GM19463 (cell line): ENCODE data around the gene ZNF710.

Experiments
- ATAC-seq: cut with Tn5 transposase; IDR thresholded peaks from one replicate; pipeline ENCODE4 v1.9.1; 2021; ENCODE audit warnings: mild to moderate bottlenecking, moderate library complexity; ENCODE audit not compliant: unreplicated experiment

Gene ZNF710

DNA sequence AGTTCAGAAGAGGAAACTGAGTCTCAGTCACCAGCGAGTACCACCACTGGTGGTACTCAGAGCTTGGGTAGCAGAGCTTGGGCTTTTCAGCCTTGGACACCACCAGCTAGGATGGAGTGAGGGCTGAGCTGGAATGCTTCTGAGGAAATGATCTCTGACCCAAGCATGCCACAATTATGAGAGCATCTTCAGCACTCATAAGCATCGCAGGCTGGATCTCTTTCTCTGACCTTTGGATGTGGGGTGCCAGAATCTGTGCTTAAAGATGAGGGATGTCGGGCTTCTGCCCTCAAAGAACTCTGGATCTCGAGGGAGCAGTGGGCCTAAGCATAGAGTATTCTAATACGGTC, 36.4 kb downstream of the ZNF710 start:
- no peak for ATAC-seq

- ATAC-seq, result peak; percentile 74
Measured at GRCh38 chr15:90037961-90038631, 37.0 kb downstream of the ZNF710 start.

GRCh38 chr15:90038632-90039095, 37.5 kb downstream of the ZNF710 start:
- no peak for ATAC-seq

GRCh38 chr15:90039996-90040395, 38.9 kb downstream of the ZNF710 start:
- no peak for ATAC-seq

DNA sequence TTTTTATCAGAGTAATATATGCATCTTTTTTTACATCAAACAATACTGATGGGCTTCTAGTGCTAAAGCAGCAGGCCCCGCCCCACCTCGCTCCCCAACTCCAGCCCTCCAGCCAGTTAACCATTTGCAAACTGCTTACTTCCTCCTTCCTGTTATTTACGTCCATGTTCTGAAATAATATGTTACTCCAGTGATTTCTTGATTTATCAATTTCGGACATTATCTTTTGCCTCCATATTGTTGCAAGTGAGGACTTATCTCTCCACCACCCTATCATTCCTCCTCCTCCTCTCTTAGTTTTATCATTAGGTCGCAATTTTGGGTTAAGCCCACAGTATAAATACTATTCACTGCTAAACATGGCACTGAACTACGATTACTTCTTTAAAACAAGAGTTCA, 39.5 kb downstream of the ZNF710 start:
- ATAC-seq, result no peak

- no peak for ATAC-seq
Measured at GRCh38 chr15:90042356-90042755, 41.2 kb downstream of the ZNF710 start.

DNA sequence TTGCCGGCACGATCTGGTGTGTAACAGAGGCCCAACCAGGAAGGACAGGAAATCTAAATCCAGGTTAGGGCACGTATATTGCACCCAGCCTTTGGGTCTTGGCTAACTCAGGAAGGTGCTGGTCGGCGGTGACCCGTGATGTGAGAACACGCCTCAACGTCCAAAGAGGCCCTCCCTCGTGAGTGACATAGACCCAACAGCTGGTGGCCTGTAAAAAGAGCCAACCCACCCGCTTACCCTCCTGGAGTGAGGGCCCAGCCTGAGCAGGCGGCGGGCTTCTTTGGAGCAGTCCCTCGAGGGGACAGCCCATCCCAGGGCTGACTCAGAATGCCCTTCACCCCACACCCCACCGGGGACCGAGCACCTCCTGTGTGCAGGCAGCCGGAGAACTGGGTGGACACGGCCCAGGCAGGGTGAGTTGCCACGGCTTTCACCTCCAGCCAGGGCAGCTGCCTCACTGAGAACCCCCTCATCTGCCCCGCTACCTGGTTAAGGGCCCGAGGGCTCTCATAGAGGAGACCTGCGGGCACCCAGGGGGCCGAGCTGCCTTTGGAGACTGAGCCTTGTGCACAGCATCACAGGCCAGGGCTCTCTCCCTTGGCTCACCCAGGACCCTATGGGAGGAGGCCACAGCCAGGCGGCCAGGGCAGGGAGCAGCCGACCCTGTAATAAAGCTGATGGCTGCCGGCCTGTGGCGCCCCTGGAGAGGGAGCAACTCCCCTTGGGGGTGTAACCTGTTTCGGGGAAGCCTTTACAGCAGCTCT, 41.8 kb downstream of the ZNF710 start:
- no peak for ATAC-seq

- ATAC-seq, result no peak
Measured at GRCh38 chr15:90043530-90044010, 42.4 kb downstream of the ZNF710 start.

GRCh38 chr15:90044191-90044590, 43.1 kb downstream of the ZNF710 start:
- no peak for ATAC-seq

DNA sequence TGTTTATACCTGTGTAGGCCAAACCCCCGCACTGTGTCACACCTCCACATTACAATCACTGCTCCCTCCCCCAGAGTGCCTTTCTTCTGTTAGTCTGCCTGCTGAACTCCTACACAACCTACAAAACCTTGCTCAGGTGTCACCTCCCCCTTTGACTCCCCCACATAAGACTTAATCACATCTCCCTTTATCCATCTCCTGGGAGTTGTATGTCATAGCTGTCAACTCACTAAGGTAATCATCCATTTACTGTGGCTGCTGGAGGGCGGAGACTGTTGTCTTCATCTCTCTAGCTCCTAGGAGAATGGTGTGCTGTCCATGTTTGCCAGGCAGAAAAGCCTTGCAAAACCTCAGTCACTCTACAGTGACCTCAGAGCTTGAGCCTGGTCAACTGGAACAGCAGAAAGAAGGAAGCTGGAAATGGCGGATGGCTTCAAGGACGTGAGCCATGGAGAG, 43.8 kb downstream of the ZNF710 start:
- ATAC-seq, result no peak

DNA sequence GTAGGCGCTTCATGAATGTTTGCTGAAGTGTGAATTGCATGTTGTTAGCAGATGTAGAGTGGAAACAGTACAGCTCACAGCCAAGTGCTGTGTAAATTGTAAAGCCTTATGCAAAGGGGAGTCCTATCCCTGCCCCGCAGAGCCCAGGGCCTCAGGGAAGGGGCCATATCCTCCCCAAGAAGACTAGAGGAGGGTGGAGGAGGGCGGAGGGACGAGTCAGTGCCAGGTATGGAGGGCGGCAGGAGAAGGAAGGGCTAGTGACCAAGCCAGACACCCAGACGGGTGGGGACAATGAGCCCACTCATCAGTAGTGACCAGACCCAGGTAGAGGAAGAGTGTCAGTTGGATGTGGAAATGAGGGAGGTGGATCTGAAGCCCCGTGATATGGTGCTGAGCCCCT, 45.2 kb downstream of the ZNF710 start:
- no peak for ATAC-seq

- peak; percentile 61 for ATAC-seq
Measured at GRCh38 chr15:90046911-90047392, 45.8 kb downstream of the ZNF710 start.

DNA sequence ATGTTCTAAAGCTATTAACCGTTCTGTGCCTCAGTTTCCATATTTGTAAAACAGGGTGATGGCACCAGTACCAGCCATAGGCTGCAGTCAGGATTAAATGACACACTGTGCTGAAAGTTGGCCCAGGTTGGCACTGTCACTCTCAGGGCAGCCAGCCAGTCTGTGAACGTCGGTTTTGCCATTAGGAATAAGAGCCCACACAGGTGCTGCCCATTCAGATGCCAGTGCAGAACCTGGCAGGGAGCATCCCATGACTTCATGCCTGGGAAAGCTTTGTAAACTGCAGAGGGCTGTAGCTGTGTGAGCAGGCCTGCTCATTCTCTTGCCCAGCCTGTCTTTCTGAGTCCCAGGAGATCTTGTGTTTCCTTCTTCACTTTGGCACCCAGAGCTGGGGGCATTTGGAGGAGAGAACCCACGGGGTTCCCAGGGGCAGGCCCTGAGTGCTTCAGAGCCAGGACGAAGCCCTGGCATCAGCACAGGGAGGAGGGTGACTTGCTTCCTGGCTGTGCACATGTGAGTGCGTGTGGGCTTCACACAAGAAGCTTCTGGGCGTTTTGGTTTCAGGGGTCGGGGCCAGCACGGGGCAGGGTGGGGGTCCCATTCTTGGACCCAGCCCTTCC, 46.9 kb downstream of the ZNF710 start:
- no peak for ATAC-seq

DNA sequence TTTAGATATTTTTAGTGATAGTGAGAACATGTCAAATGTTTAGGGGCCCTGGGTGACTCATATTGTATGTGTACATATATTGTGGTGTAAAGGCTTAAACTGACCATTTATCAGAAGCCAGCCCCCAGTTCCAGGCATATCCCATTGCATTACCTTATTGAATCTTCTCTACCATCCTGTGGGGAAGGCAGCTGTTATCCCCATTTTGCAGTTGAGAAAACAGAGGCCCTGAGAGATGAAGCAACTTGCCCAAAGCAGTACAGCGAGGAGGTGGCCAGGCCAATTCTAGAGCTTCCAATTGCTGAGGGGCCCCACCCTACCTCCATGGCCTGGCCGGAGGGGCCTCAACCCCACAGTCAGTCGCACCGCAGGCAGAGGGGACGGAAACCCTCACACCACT, 47.9 kb downstream of the ZNF710 start:
- ATAC-seq, result no peak

- no peak for ATAC-seq
Measured at GRCh38 chr15:90049666-90050604, 48.8 kb downstream of the ZNF710 start.

GRCh38 chr15:90051874-90052273, 50.8 kb downstream of the ZNF710 start:
- no peak for ATAC-seq

GRCh38 chr15:90053685-90054466, 52.8 kb downstream of the ZNF710 start:
- ATAC-seq, result no peak

DNA sequence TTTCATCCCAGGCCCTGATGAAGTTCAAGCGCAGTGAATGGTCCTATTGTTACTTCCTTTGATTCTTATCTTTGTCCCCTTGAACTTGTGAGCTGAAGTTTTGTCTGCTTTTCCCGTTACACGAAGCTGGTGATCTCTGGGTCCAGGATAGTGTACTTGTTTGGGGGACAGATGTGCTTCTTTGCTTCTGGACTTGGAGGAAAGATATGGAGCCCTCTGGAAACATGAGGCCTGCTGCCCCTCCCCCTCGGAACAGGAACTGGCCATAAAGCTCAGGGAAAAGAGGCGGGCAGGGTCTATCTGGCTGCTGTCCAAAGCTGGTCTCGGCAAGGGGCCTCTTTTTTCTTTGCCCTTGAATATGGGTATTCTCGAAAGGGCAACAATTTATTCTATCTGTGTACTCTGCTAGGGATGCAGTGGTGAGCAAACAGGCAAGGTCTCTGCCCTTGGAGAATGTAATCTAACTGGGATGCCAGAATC, 53.5 kb downstream of the ZNF710 start:
- no peak for ATAC-seq

- no peak for ATAC-seq
Measured at GRCh38 chr15:90055182-90055581, 54.1 kb downstream of the ZNF710 start.

DNA sequence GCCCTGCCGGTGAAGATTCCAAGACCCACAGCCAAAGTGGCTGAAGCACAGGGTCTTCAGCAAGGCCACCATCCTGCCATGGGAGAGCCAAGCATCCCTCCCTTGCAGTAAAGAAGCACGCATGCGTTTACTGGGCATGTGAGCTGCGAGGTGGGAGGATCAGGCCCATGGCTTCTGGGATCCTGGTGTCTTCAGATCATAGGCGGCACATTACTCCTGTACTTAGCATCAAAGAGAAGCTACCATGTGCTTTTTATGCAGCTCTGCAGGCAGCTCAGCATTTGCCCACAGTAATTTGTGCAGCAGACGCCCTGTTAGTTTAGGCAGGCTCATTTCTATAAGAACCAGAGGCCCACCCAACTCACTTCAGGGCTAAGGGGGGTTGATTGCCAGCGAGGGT, 55.4 kb downstream of the ZNF710 start:
- ATAC-seq, result no peak
